Small intestine (tissue), 7 donors: ENCODE results near the gene PFKP. TPM values are rescaled to one million over a fixed set of nuclear protein-coding genes. Genes with fewer than 3 reads are reported as not detected.

Source experiments
- DNase-seq, 2 donors: peaks; one replicate each; pipeline versions ENCODE4 v3.0.0 to v3.0.0-alpha.2; 2013
- FAIRE-seq: peaks from 2 replicates; lab custom pipeline; 2012; peaks lifted over from hg19 to GRCh38; lab: Jason Lieb, UNC
- H3K27ac ChIP-seq, 3 donors: one replicate each; pipeline ENCODE4 v1.5.1; 2013; ENCODE audit warnings: low read length in 2 of 3, mild to moderate bottlenecking in 2 of 3, control low read depth in 1 of 3, inconsistent platforms in 1 of 3, low read depth in 1 of 3, moderate library complexity in 1 of 3
- H3K27me3 ChIP-seq, 3 donors: one replicate each; pipeline ENCODE4 v1.6.1; 2013; ENCODE audit warnings: low read length in 3 of 3, inconsistent platforms in 1 of 3; ENCODE audit not compliant: control insufficient read depth in 3 of 3, insufficient read depth in 3 of 3
- H3K36me3 ChIP-seq, 3 donors: one replicate each; pipeline ENCODE4 v1.6.1; 2013; ENCODE audit warnings: low read length in 3 of 3, inconsistent platforms in 1 of 3, low read depth in 1 of 3, mild to moderate bottlenecking in 1 of 3, moderate library complexity in 1 of 3; ENCODE audit not compliant: control insufficient read depth in 3 of 3, insufficient read depth in 2 of 3
- H3K4me1 ChIP-seq, 3 donors: one replicate each; pipeline ENCODE4 v1.6.1; 2013; ENCODE audit warnings: low read length in 2 of 3, inconsistent platforms in 1 of 3, low read depth in 1 of 3, mild to moderate bottlenecking in 1 of 3, moderate library complexity in 1 of 3; ENCODE audit not compliant: control insufficient read depth in 3 of 3, insufficient read depth in 2 of 3
- H3K4me3 ChIP-seq, 3 donors: one replicate each; pipeline ENCODE4 v1.5.1; 2013; ENCODE audit warnings: low read length in 3 of 3, control low read depth in 1 of 3, inconsistent platforms in 1 of 3, low read depth in 1 of 3, mild to moderate bottlenecking in 1 of 3, moderate library complexity in 1 of 3
- H3K9me3 ChIP-seq, 2 donors: one replicate each; pipeline ENCODE4 v1.6.1; 2013; ENCODE audit warnings: low read depth in 1 of 2, low read length in 1 of 2; ENCODE audit not compliant: control insufficient read depth in 2 of 2, insufficient read depth in 1 of 2
- WGBS, 3 donors: extraction: QIAGEN DNeasy Blood & Tissue Kit; methylation state at CpG; one replicate each; pipeline ENCODE4 v1.1.7; 2013; 5-methylcytosine and 5-hydroxymethylcytosine counted together
- polyA plus RNA-seq, 4 donors: library from polyadenylated mRNA; stranded (reverse) in 3 of 4; unstranded in 1 of 4; fragments of 200-250 nt in 3 of 4; fragments of 120-200 nt in 1 of 4; gene quantifications; one replicate each; pipeline versions ENCODE4 v1.2.1 to v1.2.3, GENCODE V29; 2013
- donor health status: healthy with polysubstance abuse.
- donor health status: control.
- donor health status: control.
- donor health status: Bipolar disorder and iron deficiency.
- donor health status: healthy.

Gene PFKP
- polyA plus RNA-seq, 4 donors, result 10.7 to 154 (median 73.9) TPM

DNA sequence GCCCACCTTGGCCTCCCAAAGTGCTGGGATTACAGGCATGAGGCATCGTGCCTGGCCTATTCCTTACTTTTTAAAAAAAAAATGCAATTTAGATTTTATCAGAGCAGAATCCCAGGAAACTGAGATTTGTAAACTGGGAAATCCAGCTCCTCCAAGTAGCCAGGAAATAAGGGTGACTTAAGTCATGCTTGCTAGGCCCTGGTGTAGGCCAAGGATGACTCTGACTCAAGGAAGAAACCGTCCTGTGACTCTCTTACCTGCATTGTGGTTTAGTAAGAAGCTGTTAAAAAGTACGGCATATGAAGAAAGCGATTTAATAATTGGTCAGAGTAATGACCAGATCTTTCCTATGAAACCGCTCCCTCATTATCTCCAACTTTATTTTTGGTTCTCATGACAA, 10.2 kb downstream of the PFKP start:
- Histone ChIP-seq H3K27ac (peak overlapping the region in 1 of 3 donors; percentile 47), H3K4me1 (peaks cover 2 to 23% (median 6%) of the 10 kb centered on the region in 3 donors), H3K4me3 (no peak overlapping the region), H3K27me3 (no peaks in the 10 kb centered on the region), H3K36me3 (peaks cover 2 to 15% (median 6%) of the 10 kb centered on the region in 3 donors), H3K9me3 (no peaks in the 10 kb centered on the region)
- DNase-seq (no peak), FAIRE-seq (no peak)
- 84 to 89% (median 87%) methylated on average over 5 of the region's 5 CpGs for WGBS, 3 donors

DNA sequence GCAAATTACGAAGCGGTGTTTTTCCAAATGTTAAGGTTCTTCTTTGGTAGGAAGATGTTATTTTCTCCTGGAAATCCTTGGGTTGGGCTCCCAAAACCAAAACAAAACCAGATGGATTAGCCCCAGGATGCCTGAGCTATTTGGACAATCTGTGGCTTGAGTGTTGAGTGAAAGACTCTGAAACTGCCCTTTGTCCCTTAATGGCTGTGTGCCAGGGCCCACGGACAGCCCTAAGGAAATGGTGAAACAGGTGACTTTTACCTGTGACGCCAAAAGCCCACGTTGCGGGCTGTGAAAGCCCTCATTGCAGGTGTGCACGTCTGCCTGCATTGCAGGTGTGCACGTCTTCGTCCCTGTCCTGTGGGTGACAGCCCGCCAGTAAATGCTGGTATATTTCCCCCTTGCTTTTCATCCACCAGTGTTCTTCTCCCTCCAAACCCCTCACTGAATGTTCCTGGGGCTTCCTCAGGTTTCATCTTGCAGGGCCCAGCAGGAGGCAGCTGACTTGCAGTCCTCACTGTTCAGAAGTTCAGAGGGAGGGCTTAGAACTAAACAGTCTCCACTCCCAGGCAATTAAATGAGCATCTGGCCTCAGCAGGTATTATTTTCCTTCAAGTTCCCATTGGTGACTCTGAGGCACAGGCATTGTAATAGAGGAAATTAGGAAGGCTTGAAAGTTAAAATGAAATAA, 10.7 kb downstream of the PFKP start:
- Histone ChIP-seq H3K9me3 (no peaks in the 10 kb centered on the region), H3K36me3 (peaks cover 2 to 18% (median 8%) of the 10 kb centered on the region in 3 donors), H3K4me1 (peaks cover 2 to 23% (median 6%) of the 10 kb centered on the region in 3 donors), H3K27ac (peak overlapping the region in 2 of 3 donors; percentile 36 to 47), H3K4me3 (no peak overlapping the region), H3K27me3 (no peaks in the 10 kb centered on the region)
- no peak for FAIRE-seq
- WGBS, 3 donors, result 32 to 63% (median 48%) methylated on average over 10 of the region's 10 CpGs
- DNase-seq, result peak; percentile 60 to 81

DNA sequence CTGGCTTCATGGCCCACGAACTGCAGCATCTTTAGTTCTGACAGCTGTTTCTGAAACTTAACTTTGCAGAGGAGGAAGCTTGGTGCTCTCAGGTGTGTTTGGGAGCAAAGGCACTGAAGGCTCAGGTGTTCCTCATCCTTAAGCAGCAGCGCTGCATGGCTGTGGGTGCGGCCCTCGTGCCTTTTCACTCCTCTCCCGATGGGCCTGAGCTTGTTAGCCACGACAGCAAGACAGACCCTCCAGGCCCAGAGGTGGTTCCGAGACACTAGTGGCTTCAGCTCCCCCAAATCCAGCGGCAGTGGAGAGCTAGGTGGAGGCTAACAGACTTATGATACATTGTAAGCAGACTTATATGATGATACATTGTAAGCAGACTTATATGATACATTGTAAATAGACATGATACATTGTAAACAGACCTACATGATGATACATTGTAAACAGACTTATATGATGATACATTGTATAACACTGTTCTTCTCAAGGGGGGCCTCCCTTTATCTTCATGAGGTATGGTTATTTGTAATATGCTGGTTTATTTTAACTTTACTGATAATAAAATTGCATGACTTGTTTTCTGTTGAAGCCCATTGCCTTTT, 14.1 kb downstream of the PFKP start:
- Histone ChIP-seq H3K9me3 (no peaks in the 10 kb centered on the region), H3K36me3 (peaks cover 2 to 18% (median 9%) of the 10 kb centered on the region in 3 donors), H3K4me1 (peaks cover 2 to 14% (median 3%) of the 10 kb centered on the region in 3 donors), H3K4me3 (no peak overlapping the region), H3K27ac (no peak overlapping the region), H3K27me3 (no peaks in the 10 kb centered on the region)
- no peak for FAIRE-seq
- WGBS, 3 donors, result 89 to 90% (median 89%) methylated on average over 8 of the region's 8 CpGs
- DNase-seq, result no peak

DNA sequence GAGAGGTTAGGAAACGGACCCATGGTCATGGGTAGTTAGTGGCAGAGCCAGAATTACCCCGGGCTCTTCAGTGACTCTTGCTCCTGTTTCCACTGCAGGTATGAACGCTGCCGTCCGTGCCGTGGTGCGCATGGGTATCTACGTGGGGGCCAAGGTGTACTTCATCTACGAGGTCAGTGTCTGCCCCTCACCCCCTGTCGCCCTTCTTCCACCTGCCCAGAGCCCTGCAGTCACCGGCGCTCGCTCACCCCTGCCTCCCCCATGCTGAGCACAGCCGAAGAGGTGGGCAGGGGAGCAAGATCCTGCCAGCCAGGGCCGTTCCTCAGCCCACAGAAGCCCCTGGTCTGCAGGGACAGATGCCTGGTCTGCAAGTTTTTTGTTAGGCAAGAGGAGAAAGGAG, 14.9 kb downstream of the PFKP start:
- no peak for FAIRE-seq

DNA sequence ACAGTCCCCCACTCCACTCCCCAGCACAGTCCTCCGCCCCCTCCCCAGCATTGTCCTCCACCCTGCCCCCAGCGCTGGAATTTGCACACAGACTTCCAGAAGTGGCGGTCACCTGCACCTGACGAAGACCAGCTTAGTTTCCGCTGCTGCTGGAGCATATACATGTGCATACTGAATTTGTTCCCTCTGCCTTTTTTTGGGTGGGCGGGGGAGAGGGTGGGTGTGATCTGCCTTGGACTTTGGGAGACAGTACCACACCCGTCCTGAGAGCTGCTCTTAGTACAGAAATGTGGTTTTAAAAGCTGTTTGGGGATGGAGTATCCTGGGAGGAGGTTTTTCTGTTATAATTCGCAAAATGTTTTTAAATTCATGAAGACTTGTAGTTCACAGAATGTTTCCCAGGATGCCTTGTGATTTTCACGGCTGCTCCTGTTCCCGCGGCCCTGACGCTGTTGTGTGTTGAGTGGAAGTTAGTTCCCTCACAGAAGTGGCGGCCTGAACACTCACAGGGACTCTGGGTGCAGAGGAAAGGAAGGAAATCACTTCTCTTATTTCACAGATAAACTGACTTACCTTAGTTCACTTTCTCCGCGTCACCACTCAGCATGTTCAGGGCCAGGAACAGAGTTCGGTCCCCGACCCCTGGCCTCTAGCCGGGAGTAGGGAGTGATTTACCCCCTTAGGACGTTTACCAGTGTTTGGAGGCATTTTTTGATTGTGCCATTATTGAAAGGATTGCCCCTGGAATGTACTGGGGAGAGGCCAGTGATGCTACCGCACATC, 18.6 kb downstream of the PFKP start:
- DNase-seq (no peak), FAIRE-seq (no peak)
- Histone ChIP-seq H3K9me3 (no peaks in the 10 kb centered on the region), H3K36me3 (peaks cover 0 to 19% (median 8%) of the 10 kb centered on the region in 3 donors), H3K27ac (no peak overlapping the region), H3K27me3 (no peaks in the 10 kb centered on the region), H3K4me3 (no peak overlapping the region), H3K4me1 (peaks cover 0 to 4% (median 3%) of the 10 kb centered on the region in 3 donors)
- WGBS, 3 donors, result 83 to 85% (median 83%) methylated on average over 20 of the region's 20 CpGs

More for the DNA sequence above, 14.9 kb downstream of the PFKP start:
- Histone ChIP-seq H3K36me3 (peaks cover 2 to 18% (median 8%) of the 10 kb centered on the region in 3 donors), H3K27ac (no peak overlapping the region), H3K4me3 (no peak overlapping the region), H3K4me1 (peaks cover 2 to 14% (median 3%) of the 10 kb centered on the region in 3 donors), H3K9me3 (no peaks in the 10 kb centered on the region), H3K27me3 (no peaks in the 10 kb centered on the region)
- no peak for DNase-seq
- 96 to 97% (median 96%) methylated on average over 15 of the region's 15 CpGs for WGBS, 3 donors

DNA sequence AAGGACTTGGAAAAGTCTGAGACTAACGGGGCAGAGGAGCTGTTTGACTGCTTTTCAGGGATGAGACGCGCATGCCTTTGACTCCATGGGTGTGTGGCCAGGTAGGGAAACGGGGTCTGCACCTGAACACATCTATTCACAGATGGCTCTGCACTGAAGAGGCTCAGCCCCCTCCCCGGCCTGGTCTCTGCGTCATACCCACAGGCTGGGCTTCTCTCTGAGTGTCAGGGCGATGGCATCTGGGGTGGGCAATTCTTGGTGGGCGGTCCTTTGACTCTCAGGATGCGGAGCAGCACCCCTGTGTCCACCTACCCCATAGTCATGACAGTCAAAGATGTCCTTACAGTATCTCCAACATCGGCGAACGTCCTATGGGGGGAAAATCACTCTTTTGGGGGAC, 23.0 kb downstream of the PFKP start:
- WGBS, 3 donors, result 82 to 92% (median 87%) methylated on average over 12 of the region's 12 CpGs
- Histone ChIP-seq H3K4me3 (no peak overlapping the region), H3K36me3 (peaks cover 0 to 12% (median 0%) of the 10 kb centered on the region in 3 donors), H3K9me3 (no peaks in the 10 kb centered on the region), H3K27ac (no peak overlapping the region), H3K4me1 (peaks cover 8 to 12% (median 10%) of the 10 kb centered on the region in 3 donors), H3K27me3 (no peaks in the 10 kb centered on the region)
- FAIRE-seq, result no peak
- DNase-seq, result no peak

DNA sequence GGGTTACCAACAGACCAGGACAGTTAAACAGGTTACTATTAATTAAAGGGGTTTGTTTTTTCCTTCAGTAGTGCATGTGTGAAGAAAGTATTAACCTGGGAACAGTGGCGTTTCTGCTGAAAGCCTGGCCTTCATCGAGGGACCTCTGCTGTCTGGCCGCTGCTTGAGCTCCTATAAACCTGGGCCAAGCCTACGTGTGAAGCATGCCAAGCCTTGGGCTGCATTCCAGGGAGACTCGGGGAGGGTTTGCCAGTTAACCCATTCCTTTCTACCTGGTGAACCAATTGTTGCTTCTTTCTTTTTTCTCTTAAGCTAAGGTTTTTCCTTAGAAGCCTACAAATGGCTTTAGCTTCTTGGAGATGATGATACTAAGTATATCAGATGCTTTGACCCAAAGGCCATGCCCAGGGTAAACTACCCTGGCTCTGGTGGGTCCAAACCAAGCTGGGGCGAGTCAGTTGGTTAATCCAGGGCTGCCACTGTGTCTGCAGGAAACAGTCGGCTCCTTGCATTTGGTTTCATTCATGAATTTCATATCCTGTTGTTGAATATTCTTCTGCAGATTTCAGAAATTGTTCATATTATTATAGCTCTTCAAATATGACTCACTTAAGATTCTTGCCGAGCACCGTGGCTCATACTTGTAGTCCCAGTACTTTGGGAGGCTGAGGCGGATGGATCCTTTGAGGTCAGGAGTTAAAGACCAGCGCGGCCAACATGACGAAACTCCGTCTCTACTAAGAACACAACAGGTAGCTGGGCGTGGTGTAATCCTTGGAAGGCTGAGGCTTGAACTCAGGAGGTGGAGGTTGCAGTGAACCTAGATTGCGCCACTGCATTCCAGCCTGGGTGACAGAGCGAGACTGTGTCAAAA, 23.8 kb downstream of the PFKP start:
- FAIRE-seq (no peak), DNase-seq (peak in 1 of 2 donors; percentile 68)
- WGBS, 3 donors, result 25 to 54% (median 27%) methylated on average over 17 of the region's 17 CpGs
- H3K27me3 ChIP-seq, result no peaks in the 10 kb centered on the region
- peaks cover 10 to 17% (median 15%) of the 10 kb centered on the region in 3 donors for H3K4me1 ChIP-seq
- peaks cover 0 to 10% (median 0%) of the 10 kb centered on the region in 3 donors for H3K36me3 ChIP-seq
- H3K4me3 ChIP-seq, result no peak overlapping the region
- H3K9me3 ChIP-seq, result no peaks in the 10 kb centered on the region
- peak overlapping the region in 1 of 3 donors; percentile 38 for H3K27ac ChIP-seq
